NCI-H1694 (cell line): ENCODE results near the gene ZNF771.
"Not testable (repeated sequence)": the region's sequence is repeated elsewhere in the genome, so short reads cannot be mapped to it uniquely, and the experiment has no call there.

Source experiments
- DNase-seq: peaks from one replicate; lab custom pipeline; 2025; lab: John Stamatoyannopoulos, UW

Gene ZNF771

DNA sequence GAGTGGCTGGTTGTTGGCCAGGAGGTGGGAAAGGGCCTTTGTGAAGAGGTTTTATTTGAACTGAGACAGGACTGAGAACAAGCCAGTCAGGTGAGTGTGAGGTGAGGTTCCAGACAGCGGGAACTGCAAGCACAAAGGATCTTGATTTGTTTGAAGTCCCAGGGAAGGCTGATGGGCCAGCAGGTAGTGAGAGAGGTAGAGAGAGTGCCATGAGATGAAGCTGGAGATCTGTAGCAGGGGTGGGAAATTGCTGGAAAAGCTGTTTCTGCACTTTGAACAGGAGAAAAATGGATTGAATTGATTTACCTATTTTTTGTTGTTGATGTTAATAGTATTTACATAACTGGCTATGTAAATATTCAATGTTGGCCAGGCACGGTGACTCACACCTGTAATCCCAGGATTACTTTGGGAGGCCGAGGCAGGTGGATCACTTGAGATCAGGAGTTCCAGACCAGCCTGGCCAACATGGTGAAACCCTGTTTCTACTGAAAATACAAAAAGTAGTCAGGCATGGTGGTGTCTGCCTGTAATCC is 30.2 kb downstream of the ZNF771 start:
- no peak for DNase-seq

DNA sequence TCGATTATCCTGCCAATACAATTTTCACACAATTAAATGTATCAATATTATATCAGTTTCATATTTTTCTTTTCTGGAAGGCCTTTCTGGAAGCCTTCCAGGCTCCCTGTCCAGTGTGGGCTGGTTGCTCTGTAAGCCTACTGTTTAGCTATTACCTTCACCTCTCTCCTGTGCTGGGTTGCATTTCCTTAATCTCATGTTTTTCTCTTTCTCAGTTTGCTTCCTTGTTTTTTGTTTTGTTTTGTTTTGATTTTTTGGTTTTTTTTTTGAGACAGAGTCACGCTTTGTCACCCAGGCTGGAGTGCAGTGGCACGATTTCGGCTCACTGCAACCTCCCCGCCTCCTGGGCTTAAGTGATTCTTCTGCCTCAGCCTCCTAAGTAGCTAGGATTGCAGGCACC is 31.4 kb downstream of the ZNF771 start:
- DNase-seq, result no peak

DNA sequence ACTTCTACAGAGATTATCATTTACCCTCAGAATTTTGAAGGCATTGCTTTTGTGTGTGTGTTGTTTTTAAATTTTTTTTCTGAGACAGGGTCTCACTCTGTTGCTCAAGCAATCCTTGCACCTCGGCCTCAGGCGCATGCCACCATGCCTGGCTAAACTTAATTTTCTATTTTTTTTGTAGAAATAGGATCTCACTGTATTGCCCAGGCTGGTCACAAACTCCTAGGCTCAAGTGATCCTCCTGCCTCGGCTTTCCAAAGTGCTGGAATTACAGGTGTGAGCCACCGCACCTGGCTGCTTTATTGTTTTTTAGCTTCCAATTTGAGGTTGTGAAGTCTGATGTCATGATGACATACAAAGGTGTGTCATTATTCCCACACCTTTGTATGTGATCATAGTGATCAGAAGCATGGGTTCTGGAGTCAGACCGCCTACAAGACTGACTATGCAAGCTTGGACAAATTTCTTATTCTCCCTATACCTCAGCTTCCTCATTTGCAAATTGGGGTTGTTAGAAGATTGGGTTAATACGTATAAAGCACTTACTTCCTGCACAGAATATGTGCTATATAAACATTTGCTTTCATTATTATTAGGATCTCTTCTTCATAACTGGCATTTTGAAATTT is 32.4 kb downstream of the ZNF771 start:
- no peak for DNase-seq

DNA sequence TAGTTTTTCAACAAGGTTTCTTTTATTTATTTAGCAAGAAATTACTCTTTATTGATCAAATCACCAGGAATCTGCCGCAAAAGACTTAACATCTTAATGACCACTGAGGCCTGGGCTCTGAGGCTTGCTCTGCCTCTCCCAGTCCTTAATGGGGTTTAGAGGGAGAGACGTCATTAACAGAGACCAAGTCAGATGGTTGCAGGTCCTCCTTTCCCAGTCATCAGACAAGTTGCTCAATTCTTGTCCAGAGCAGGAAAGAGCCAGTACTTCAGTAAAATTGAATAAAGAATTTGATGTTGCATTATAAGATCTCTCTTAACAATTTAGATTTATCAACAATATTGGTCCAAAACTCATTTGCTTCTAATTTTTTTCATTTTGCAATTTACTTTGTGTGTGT is 36.2 kb downstream of the ZNF771 start:
- DNase-seq, result no peak

DNA sequence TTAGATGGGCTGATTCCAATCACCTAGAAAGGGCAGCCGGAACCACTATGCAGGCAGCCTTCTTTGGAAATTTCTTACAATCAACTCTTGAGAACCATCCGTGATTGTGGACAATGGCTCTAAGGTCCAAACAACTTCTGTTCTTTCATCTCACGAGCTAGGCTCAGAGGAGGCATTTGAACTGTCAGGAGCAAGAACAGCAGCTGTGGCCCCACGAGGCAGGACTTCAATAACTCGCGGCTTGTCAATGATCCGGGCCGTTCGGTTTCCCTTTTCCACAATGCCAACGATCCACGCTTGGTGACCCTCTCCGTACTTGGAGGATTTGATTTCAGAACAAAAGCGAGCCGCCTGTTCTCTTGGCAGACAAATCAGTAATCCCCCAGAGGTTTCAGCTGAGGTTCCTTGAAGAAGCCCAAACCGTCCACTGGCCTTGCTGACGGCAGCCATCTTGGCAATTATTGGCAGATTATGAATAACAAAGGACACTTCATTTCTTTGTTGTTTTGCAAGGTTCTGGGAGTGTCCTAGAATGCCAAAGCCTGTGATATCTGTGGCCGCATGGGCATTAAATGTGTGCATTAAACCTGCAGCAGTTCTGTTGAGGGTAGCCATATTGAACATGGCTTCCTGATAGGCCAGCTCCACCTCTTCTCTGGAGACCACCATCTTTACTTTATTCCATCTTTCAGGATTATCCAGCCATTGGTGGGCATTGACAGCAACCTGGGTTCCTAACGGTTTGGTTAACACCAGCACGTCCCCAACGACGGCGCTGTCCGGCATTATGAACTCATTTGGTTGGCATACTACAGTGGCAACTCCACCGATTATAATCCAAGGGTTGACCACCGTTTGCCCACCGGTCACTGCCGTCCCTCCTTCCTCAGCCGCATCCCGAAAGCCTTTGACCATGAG is 37.1 kb downstream of the ZNF771 start:
- no peak for DNase-seq

DNA sequence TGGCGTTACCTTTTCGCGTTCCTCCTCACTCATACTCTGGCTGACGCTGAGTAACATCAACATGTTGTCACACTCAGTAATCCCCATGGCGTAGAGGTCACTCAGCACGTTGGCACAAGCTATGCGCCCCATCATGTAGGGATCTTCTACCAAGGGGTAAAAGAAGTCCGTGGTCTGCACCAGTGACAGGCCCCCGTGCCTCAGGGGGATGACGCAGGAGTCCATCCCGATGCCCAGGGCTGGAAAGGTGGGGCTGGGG is 37.7 kb downstream of the ZNF771 start:
- no peak for DNase-seq

DNA sequence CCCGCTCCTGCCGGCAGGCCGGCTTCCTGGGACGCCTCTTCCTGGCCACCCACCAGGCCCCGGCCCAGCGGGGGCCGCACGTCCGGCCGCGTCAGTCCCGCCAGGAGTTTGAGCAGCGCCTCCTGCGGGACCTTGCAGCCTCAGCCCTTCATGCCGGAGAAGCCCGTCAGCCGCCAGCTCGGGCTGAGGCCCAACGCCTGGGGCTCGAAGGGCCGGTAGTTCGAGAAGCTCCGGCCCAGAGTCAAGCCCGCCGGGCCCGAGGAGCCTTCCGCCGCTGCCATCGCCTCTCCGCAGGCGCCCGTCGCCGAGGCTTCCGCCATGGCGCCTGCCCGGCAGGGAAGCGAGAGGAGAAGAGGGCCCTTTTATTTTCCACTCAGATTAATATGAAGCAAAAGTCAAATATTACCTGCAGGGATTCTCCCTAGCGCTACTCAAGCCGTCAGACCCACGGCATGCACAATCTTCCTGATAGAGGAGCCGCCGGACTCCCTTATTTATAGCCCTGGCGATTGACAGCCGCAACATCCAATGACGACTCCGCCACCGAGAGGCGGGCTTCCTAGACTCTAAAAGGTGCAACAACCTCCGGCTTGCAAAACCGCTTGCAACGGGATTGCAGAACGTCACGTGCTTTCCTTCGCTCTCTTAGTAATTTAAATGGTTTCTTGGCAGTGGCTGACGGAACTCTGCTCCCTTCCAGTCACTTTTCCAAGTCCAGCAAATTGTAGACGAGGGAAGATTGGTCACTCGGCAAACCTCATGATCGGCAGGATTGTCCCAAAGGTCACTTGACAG is 38.2 kb downstream of the ZNF771 start, which contains the start of gene SEPHS2:
SEPHS2 (minus strand) TSS at position 467 of the 795 bp plus-strand sequence; CDS start at position 320, 147 bp downstream.
- peak; percentile 93 for DNase-seq

DNA sequence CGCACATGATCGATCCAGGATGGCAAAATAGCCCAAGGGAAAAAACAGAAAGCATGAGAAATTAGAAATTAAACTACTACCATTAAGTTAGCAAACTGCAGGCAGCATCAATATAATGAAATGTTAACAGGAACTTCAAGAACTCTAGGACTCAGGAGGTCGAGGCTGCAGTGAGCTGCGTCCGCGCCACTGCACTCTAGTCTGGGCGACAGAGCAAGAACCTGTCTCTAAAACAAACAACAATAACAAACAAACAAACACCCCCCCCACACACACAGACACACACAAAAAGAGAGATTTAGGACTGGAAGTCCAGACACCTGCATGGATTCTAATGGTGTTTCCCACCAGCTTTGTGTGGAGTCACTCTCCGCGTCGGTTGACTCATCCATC is 38.8 kb downstream of the ZNF771 start:
- DNase-seq, result no peak

DNA sequence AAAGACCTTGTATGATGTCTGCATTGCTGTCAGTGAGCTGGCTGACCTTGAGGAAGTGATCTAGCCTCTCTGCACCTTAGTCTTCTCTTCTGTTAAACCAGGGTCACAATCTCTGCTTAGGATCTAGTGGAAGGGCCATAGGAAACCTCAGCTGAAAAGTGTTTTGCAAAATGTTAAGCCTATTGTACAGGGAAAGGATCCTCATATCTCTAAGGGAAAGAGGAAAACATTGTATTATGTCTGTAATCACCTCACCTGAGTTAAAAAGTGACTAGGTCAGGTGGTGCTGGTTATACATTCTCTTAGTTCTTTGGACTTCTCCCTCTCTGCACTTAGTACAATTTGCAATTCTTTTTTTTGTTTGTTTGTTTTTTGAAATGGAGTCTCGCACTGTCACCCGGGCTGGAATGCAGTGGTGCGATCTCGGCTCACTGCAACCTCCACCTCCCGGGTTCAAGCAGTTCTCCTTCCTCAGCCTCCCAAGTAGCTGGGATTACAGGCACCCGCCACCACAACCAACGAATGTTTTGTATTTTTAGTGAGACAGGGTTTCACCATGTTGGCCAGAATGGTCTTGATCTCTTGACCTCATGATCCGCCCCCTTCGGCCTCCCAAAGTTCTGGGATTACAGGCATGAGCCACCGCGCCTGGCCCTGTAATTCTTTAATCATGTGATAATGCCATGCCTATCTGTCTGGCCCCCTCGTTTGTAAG is 40.3 kb downstream of the ZNF771 start:
- no peak for DNase-seq

DNA sequence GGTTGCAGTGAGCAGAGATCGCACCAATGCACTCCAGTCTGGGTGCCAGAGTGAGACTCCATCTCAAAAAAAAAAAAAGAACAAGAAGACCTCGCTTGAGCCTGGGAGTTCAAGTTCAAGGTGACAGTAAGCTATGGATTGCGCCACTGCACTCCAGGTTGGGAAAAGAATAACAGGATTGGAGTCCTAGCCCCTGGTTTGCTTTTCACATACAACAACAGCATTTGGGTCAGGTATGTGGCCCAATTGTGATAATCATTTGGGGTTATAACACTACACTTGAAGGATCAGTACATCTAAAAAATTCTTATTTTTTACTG is 41.7 kb downstream of the ZNF771 start:
- DNase-seq, result no peak

DNA sequence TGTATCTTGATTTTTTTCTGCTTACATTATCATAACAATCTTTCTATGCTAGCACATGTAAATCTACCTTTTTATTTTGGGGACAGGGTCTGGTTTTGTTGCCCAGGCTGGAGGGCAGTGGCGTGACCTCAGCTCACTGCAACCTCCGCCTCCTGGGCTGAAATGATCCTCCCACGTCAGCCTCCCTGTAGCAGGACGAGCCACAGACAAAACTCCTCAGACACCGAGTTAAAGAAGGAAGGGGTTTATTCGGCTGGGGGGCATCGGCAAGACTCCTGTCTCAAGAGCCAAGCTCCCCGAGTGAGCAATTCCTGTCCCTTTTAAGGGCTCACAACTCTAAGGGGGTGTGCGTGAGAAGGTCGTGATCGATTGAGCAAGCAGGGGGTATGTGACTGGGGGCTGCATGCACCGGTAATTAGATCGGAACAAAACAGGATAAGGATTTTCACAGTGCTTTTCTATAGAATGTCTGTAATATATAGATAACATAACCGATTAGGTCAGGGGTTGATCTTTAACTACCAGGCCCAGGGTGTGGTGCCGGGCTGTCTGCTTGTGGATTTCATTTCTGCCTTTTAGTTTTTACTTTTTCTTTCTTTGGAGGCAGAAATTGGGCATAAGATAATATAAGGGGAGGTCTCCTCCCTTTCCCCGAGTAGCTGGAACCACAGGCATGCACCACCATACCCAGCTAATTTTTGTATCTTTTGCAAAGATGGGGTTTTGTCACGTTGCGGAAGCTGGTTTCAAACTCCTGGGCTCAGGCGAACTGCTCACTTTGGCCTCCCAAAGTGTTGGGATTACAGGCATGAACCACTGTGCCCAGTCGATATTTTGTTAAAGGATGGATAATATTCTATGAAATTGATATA is 45.5 kb downstream of the ZNF771 start:
- DNase-seq, result not testable (repeated sequence)

DNA sequence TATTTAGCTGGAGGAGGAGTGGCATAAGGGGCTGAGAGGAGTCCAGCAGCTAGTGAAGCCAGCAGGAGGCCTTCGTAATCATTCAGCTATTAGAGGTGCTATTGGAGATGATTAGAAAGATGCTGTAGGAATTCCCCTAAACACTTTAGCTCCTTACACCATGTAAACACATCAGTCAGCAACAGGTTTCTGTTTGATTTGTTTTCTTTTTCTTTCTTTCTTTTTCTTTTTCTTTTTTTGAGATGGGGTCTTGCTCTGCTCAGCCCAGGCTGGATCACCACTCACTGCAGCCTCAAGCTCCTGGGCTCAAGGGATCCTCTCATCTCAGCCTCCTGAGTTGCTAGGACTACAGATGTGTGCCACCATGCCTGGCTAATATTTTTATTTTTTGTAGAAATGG is 48.9 kb downstream of the ZNF771 start:
- no peak for DNase-seq

DNA sequence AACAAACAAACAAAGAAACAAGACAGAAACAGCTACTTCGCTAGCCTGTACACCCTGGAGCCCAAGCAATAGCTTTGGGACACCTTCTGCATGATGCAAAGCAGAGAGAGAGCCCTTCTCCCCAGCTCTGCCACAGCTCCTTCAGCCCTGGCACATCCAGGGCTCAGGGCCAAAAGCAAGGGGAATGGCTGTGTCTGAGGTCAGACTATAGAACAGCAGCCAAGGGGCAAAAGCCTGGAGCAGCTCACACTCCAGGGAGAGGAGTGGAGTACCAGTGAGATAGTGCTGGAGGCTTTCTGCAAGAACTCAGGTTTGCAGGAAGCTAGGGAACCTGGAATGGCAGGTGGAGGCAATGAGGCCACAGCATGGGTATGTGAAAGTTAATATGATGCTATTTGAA is 49.9 kb downstream of the ZNF771 start:
- DNase-seq, result no peak

DNA sequence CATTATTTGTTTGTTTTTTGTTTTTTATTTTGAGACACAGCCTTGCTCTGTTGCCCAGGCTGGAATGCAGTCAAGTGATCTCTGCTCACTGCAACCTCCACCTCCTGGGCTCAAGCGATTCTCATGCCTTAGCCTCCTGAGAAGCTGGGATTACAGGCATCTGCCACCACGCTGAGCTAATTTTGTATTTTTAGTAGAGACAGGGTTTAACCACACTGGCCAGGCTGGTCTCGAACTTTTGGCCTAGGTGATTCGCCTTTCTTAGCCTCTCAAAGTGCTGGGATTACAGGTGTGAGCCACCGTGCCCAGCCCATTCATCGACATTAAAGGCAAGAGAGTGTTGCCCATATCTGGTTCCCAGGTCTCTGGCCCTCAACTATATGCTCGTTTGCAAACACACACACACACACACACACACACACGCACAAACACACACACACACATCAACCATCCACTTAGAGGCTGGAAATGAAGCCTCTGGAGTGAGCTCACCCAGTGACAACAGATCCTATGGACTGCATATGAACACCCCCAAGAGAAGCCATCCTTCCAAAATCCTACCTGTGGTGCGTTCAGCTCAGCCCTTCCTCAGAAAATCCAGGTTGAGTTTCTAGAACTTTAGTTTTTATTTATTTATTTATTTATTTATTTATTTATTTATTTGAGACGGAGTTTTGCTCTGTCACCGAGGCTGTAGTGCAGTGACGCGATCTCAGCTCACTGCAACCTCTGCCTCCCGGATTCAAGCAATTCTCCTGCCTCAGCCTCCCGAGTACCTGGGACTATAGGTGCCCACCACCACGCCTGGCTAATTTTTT is 50.5 kb downstream of the ZNF771 start:
- no peak for DNase-seq

DNA sequence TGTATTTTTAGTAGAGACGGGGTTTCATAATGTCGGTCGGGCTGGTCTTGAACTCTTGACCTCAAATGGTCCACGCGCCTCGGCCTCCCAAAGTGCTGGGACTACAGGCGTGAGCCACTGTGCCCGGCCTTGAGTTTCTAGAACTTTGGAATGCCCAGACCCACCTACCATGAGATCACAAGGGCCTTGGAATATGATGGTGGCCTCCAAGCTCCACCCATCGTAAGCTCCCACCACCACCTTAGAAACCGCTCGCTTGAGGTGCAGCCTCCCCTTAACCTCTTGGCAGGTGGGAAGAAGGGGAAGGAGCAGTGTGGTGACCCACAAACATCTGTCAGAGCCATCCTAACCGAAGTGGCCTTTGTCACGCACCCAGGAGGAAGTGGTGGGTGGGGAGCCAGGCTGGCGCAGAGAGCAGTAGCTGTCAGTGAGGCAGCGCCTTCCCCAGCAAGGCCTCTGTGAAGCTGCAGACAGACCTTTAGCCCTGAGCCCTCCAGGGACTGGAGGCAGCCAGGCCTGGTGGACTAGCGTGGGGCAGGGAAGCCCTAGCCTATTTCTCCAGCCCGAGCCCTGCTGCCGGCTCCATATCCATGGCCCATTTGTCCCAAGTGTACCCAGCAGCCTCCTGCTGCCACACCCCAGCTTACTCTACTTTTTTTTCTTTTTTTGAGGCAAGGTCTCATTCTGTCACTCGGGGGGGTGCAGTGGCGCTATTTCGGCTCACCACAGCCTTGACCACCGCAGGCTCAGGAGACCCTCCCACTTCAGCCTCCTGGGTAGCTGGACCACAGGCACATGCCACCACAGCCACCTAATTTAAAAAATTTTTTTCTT is 51.4 kb downstream of the ZNF771 start:
- no peak for DNase-seq

DNA sequence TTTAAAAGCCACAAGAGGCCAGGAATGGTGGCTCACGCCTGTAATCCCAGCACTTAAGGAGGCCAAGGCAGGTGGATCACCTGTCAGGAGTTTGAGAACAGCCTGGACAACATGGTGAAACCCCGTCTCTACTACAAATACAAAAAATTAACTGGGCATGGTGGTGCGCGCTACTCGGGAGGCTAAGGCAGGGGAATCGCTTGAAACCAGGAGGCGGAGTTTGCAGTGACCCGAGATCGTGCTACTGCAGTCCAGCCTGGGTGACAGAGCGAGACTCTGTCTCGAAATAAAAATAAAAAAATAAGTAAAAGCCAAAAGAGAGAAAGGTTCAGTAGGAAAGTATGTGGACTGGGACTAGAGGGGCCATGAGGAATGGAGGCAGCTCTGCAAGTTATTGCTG is 52.0 kb downstream of the ZNF771 start:
- no peak for DNase-seq

DNA sequence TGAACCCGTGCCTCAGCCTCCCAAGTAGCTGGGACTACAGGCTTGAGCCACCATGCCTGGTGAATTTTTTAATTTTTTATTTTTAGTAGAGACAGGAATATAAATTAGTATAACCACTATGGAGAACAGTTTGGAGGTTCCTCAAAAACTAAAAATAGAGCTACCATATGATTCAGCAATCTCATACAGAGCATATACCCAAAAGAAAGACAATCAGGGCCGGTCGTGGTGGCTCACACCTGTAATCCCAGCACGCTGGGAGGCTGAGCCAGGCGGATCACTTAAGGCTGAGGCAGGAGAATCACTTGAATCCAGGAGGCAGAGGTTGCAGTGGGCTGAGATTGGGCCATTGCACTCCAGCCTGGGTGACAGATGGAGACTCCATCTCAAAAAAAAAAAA is 54.0 kb downstream of the ZNF771 start:
- DNase-seq, result not testable (repeated sequence)

DNA sequence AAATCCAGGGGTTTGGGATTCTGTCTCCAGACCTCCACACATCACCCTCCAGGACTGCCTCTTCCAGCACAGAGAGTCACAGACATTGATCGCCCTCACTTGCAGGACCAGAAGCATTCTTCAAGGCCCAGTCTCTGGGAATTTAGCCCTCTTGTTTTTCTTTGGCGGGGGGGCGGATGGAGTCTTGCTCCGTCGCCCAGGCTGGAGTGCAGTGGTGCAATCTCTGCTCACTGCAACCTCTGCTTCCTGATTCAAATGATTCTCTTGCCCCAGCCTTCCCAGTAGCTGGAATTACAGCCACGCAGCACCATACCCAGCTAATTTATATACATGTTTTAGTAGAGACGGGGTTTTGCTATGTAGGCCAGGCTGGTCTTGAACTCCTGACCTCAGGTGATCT is 56.7 kb downstream of the ZNF771 start:
- DNase-seq, result no peak
